ENCODE measurements around the gene POLR2J. TPM values are rescaled to one million over a fixed set of nuclear protein-coding genes. Genes with fewer than 3 reads are reported as not detected.

The POLR2J gene
- total RNA-seq, 1 experiment from 2014 or later, result 66.9 TPM

- TF ChIP-seq EZH2 (IDR thresholded peaks at IDR 0.05; ENCODE audit: low read depth) (no peak), CTCF (conservative IDR thresholded peaks at IDR 0.05) (no peak)
- no peaks in the 10 kb centered on the region for H3K4me1 ChIP-seq (replicated peaks; ENCODE audit: insufficient read depth)
- H2AFZ ChIP-seq, result no peak overlapping the region
- H3K4me3 ChIP-seq, result no peak overlapping the region
- ChIA-PET POLR2A (ENCODE audit: unreplicated experiment) (no interaction called here), CTCF (no interaction called here)
- intact Hi-C loops (cut with micrococcal nuclease; ENCODE audit: unreplicated experiment), result no loop called here
- no peak overlapping the region for H3K4me2 ChIP-seq
- H3K36me3 ChIP-seq (ENCODE audit: low read depth), result no peaks in the 10 kb centered on the region
- H3K9me3 ChIP-seq (ENCODE audit: insufficient read depth, low read depth), result no peaks in the 10 kb centered on the region
- no peaks in the 10 kb centered on the region for H4K20me1 ChIP-seq (ENCODE audit: insufficient read depth)
- no peaks in the 10 kb centered on the region for H3K27me3 ChIP-seq (ENCODE audit: insufficient read depth, low read depth)
- no peaks in the 10 kb centered on the region for H3K9me2 ChIP-seq (ENCODE audit: insufficient read depth)
- no peak overlapping the region for H3K27ac ChIP-seq
- BruUV-seq (replicated peaks), result no TSS peak
- no peak for DNase-seq
- H3F3A ChIP-seq (ENCODE audit: insufficient read depth, low read depth), result no peaks in the 10 kb centered on the region; the same call in 1 of the 2 replicates
- H3K79me2 ChIP-seq (ENCODE audit: low read depth), result no peaks in the 10 kb centered on the region
Observed at GRCh38 chr7:102471791-102472125, 7.0 kb downstream of the POLR2J start.

GRCh38 chr7:102469972-102470825 is 8.5 kb downstream of the POLR2J start:
- intact Hi-C loops (cut with micrococcal nuclease; ENCODE audit: unreplicated experiment), result loop anchor here (10.0 kb wide), 1 partner anchor 195 kb away; no protein-coding TSS in a partner anchor
- peaks cover 5% of the 10 kb centered on the region; the same call in 1 of the 2 replicates for H3K4me1 ChIP-seq (replicated peaks; ENCODE audit: insufficient read depth)
- no peaks in the 10 kb centered on the region for H3K27me3 ChIP-seq (ENCODE audit: insufficient read depth, low read depth)
- no peak overlapping the region for H3K4me3 ChIP-seq
- DNase-seq, result no peak
- ChIA-PET POLR2A (ENCODE audit: unreplicated experiment) (no interaction called here), CTCF (no interaction called here)
- no TSS peak for BruUV-seq (replicated peaks)
- H3K9me3 ChIP-seq (ENCODE audit: insufficient read depth, low read depth), result no peaks in the 10 kb centered on the region
- H3F3A ChIP-seq (ENCODE audit: insufficient read depth, low read depth), result no peaks in the 10 kb centered on the region; the same call in 1 of the 2 replicates
- TF ChIP-seq EZH2 (IDR thresholded peaks at IDR 0.05; ENCODE audit: low read depth) (no peak), CTCF (conservative IDR thresholded peaks at IDR 0.05) (no peak)
- no peaks in the 10 kb centered on the region for H3K79me2 ChIP-seq (ENCODE audit: low read depth)
- no peaks in the 10 kb centered on the region for H3K36me3 ChIP-seq (ENCODE audit: low read depth)
- H3K4me2 ChIP-seq, result no peak overlapping the region
- H3K27ac ChIP-seq, result no peak overlapping the region
- H3K9me2 ChIP-seq (ENCODE audit: insufficient read depth), result no peaks in the 10 kb centered on the region
- no peaks in the 10 kb centered on the region for H4K20me1 ChIP-seq (ENCODE audit: insufficient read depth)
- H2AFZ ChIP-seq, result no peak overlapping the region

- CTCF ChIA-PET, result no interaction called here
- Histone ChIP-seq H3K79me2 (ENCODE audit: low read depth) (peaks cover 1% of the 10 kb centered on the region; the same call in 1 of the 2 replicates), H3K9me2 (ENCODE audit: insufficient read depth) (no peaks in the 10 kb centered on the region), H3K9me3 (ENCODE audit: insufficient read depth, low read depth) (no peaks in the 10 kb centered on the region), H3K4me1 (replicated peaks; ENCODE audit: insufficient read depth) (peaks cover 5% of the 10 kb centered on the region; the same call in 1 of the 2 replicates), H3F3A (ENCODE audit: insufficient read depth, low read depth) (no peaks in the 10 kb centered on the region; the same call in 1 of the 2 replicates), H3K4me2 (no peak overlapping the region), H3K27ac (no peak overlapping the region), H2AFZ (no peak overlapping the region), H3K4me3 (no peak overlapping the region), H4K20me1 (ENCODE audit: insufficient read depth) (no peaks in the 10 kb centered on the region), H3K27me3 (ENCODE audit: insufficient read depth, low read depth) (no peaks in the 10 kb centered on the region), H3K36me3 (ENCODE audit: low read depth) (no peaks in the 10 kb centered on the region)
- intact Hi-C loops (cut with micrococcal nuclease; ENCODE audit: unreplicated experiment), result loop anchor here (10.0 kb wide), 1 partner anchor 195 kb away; no protein-coding TSS in a partner anchor
- BruUV-seq (replicated peaks), result no TSS peak
- no peak for DNase-seq
- TF ChIP-seq EZH2 (IDR thresholded peaks at IDR 0.05; ENCODE audit: low read depth) (no peak), CTCF (conservative IDR thresholded peaks at IDR 0.05) (no peak)
- POLR2A ChIA-PET (ENCODE audit: unreplicated experiment), result no interaction called here
Observed at GRCh38 chr7:102469351-102469971, 9.3 kb downstream of the POLR2J start.
